GM18511 (cell line): ENCODE results near the gene CNTN5.

Experiments
- ATAC-seq: cut with Tn5 transposase; IDR thresholded peaks from one replicate; pipeline ENCODE4 v1.9.1; 2021; ENCODE audit warnings: mild to moderate bottlenecking, moderate library complexity; ENCODE audit not compliant: unreplicated experiment

CNTN5 gene

DNA sequence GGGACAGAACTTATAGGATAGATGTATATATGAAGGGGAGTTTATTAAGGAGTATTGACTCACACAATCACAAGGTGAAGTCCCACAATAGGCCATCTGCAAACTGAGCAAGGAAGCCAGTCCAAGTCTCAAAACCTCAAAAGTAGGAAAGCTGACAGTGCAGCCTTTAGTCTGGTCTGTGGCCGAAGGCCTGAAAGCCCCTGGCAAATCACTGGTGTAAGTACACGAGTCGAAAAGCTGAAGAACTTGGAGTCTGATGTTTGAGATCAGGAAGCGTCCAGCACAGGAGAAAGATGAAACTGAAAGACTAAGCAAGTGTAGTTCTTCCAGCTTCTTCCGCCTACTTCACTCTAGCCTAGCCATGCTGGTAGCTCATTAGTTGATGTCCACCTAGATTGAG is 866.7 kb downstream of the CNTN5 start:
- ATAC-seq, result no peak

DNA sequence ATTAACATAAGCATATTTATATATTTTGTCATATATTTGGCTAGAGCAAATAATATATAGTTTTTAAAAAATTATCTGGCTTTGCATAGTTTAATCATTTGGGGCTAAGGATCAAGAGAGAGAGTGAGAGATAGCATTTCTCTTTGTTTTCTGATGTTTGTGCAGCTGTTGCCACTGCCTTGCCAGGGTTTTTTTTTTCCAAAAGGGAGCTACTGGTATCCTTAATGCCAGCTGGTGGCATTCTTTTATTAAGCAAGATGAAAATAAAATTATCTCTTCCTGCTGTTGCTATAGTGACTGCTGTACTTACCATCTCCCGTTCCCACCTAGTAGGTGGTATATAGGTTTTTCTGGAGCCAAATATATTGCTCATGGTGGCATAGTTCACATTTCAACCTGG is 873.1 kb downstream of the CNTN5 start:
- no peak for ATAC-seq

DNA sequence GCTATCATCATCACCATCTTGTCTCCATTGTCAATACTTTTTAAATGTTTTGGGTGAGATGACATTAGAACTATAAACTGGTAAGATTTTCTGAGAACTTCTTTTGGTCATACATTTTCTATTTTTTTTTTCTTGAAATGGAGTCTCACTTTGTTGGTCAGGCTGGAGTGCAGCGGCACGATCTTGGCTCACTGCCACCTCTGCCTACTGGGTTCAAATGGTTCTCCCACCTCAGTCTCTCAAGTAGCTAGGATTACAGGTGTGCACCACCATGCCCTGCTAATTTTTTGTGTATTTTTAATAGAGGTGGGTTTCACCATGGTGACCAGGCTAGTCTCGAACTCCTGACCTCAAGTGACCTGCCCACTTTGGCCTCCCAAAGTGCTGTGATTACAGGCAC is 880.4 kb downstream of the CNTN5 start:
- ATAC-seq, result no peak

DNA sequence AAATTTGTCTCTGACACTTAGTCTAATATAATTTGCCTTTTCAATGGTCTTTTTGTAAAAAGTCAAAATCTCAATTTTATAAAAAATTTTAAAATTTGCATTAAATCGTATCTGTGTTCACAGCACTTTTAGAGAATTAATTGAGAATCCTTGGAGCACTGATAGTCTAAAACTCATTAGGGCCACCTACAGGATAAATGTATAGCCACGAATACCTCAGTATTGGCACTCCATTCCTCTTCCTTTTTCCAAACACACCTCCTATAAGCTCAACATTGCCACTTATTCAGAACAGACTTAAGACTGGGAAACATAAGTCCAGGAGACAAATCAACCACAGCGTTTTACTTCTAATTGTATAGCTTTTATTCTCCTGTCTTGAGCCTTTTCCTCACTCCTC is 890.4 kb downstream of the CNTN5 start:
- no peak for ATAC-seq

DNA sequence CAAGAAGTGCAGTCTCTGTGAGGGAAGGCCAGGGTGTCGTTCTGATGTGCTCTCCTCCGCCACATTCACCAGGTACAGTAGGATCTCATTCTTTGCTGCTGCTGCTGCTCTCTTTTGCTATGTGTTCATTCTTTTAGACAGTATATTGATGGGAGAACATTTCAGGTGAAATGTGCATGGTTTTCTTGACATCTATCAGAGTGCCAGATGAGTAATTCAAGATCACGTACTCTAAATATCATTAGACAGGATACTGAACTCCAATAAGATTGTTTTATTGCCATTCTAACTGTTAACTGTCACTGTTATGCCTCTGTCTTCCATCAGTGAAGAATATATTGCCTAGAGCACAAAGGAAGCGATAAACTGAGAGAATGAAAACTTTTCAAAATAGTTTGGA is 895.3 kb downstream of the CNTN5 start:
- no peak for ATAC-seq

DNA sequence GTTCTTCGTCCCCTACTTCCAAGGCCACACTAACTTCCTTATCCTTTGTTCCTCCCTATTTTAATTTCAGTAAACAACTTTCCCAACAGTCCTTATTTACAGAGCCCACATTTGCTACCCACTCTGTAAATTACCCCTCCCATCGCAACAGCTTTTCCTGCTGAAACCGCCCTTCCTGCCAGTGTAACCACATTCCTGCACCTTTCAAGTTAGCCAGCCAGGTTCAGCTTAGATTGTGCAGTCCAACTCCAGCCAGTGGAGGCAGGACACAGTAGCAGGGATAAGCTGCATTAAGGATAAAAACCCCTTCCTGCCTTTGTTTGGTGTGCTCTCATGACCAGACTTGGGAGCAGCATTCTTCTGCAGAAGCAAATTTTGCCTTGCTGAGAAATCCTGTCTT is 898.0 kb downstream of the CNTN5 start:
- no peak for ATAC-seq

DNA sequence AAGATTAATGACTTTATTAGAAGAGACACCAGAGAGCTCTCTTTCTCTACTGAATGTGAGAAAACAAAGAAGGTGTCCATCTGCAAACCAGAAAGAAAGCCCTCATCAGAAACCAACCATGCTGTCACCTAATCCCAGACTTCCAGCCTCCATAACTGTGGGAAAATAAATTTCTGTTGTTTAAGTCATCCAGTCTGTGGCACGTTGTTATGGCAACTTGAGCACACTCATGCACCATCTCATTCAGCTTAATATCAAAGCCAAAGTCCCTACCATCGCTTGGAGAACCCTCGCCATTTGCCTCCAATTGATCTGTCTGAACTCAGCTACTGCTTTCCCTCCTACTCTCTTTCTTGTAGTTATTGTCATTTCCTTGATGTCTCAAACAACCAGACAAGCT is 900.2 kb downstream of the CNTN5 start:
- no peak for ATAC-seq

DNA sequence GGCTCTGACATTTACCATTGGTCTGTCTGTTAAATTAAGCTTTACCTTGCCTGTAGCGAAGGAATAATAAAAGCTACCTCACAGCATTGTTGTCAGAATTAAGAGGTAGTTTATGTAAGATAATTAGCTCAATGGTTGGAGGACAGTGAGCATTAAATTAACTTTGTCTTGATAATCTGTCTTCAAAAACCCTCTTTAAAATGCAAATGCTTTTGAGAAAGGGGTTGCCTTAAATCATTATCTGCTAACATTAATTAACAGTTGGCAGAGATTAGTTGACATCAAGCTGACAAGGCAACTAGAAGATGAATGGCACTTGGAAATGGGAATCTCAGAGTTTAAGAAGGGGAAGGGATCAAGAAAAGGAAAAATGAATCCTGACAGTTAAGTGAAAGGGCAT is 905.2 kb downstream of the CNTN5 start:
- no peak for ATAC-seq

DNA sequence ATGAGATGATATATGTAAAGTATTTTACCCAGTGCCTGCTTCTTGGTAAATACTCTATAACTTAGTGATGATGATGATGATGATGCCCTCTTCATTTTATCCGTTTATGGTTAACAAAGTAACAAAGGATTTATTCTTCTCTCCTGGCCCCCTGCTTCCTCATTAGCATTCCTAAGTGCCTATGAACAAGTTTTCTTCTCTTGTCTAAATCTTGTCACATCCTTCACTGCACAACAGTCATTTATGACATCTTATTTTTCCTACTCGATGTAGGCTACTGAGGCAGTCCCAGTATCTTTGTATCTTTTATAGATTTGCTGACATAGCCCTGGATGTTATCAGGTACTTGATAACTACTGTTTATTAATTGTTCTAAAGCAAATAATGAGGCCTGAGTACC is 911.9 kb downstream of the CNTN5 start:
- no peak for ATAC-seq

DNA sequence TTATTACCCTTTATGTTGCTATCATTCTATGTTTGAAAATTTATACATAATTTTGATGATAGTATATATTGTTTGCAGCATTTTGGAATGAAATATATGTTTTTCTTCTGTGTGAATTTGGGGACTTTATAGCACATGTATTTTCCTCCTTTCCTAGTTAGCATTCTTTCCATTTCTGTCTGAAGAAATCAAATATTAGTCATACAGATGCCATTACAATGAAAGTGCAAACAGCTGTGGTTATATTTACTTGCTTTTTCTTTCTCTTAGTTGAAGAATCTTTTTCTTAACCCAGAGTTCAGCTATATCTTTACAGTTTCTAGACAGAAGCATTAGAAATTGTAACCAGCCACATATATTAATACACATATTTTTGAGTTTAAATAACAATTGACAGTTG is 913.3 kb downstream of the CNTN5 start:
- ATAC-seq, result no peak

DNA sequence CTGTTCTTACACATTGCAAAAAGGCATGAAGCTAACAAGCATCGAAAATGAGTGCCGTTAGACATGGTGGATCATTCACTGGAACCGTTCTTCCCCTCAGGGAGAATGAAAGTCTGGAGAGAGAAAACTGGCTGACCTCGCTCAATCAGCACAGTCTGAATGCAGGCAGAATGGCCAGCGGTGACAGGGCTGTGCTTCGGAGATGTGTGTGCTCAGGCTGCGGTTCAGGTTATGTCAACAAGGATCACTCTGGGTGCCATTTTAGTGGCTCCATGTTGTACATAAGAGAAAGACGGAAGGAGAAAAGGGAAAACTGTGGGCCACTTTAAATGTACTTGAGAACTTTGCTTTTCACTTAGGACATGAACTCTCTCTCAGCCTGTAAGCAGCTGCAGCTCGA is 916.6 kb downstream of the CNTN5 start:
- no peak for ATAC-seq

DNA sequence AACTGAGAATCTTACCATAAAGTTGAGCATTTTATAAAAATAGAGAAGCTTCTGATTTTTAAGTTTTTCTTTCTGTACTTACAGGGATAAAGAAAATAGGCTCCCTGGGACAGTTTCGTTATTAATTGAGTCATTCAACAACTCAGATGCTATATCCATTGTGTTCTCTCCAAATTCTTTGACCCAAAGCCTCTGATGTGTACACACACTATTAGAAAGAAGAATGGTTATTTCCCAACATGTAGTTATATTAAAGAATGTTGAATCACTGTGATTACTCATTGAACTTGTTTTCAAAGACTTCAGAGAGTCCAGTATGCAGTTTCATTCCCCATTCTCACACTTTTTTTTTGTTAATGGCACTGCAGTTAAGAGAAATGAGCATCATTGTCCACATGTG is 932.1 kb downstream of the CNTN5 start:
- ATAC-seq, result no peak

DNA sequence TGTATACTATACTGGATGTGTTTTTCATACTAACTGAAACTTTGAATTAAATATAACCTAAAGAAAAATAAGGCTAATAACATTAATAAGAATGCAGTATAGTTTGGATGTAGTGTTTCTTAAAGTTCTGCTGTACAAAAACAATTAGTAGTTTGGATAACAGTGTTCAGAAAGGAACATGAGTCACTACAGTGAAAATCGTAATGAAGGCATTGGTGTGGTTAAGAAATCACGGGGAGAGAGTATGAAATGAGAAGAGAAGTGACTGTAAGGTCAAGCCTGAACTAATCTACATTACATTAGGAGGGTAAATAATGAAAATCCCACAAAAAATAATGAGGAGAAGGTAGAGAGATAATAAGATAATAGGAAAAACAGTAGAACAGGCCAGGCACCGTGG is 939.8 kb downstream of the CNTN5 start:
- no peak for ATAC-seq

DNA sequence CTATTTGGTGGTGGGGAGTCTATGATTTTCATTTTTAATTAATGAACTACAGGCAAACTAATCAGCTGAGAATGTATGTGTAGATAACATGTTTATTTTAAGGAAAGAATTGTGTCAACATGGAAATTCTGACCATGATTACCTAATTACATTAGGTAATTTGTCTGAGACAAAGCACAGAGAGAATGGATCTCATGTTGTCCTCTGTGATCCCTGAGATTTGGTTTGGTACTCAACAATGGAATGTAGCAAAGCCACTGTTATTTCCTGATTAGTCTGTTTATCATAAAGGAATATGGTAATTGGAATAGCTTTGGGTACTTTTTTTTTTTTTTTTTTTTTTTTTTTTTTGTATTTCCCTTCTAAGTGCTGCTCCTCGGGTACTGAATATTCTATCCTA is 947.6 kb downstream of the CNTN5 start:
- no peak for ATAC-seq

DNA sequence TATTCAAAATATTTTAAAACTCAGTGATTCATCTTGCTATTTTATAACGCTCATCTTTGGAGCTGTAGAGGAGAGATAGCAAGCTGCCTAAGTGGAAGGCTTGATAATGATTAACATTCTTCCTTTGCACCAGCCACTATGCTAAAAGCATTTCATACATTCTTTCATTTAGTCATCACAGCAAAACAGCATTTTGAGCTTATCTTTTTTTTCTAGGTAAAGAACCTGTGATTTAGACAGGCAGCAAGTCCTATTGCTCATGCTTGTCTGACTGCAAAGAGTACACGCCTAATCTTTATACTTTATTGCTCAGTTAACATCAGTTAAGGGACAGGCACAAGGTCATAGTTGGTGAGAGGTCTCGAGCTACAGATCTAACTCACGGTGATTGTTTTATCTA is 953.2 kb downstream of the CNTN5 start:
- ATAC-seq, result no peak

DNA sequence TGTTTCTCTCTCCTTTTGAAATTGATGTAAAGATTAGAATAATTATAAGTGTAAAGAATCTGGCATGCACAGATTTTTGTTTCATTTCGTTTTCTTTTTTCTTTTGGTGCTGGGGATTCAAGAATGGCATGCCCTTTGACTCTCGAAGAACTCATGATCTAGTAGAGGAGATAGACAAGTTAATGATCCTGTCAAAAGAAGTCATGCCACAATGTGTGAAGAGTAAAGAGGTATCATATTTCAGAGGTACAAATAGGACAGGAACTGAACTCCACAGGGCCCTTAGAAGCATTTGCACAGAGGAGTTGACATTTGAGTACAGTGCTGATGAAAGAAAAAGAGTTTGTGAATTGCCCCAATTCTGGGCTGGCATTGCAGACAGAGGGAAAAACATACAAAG is 958.3 kb downstream of the CNTN5 start:
- no peak for ATAC-seq

DNA sequence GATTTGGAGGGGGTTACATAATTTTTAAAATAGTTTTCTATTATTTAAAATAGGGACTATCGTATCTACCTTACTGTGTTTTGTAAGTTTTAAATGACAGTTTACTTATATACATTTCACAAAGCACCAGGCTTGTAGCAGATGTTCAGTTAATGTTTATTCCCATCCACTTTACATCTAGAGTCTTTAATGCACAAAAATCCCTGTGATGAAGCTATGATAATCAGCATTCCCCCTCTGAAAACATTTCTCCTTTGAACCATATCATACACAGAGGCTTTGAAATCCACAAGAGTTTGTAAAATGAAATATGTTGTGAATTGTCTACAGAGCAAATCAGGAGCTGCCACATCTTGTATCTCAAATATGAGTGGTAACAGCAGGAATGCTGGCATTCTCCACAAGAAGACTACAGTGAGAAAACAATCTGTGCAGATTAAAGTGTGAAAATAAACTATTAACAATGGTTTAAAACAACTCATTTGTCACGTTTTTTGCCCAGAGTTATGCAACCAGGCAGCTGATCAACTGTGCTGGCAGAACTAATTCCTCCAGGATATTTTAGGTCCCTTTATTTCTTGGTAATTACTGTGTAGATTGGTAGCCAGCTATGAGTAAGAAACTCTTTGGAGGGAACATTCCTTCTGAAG is 967.2 kb downstream of the CNTN5 start:
- ATAC-seq, result no peak

DNA sequence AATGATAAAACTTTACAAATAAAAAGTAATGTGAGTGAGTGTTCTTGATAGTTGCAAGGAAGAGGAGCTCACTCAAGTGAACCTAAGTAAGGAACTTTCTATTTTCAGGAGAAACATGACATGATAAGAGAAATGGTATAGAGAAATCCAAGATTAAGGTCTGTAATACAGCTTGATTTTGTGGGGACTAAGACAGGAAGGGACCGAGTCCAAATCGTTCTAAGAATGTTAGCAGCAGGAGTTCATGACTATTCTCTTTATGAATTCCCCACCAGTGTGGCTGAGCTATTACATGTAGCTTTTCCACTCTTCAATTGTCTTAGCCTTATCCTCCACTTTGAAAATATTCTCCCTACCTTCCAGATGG is 967.7 kb downstream of the CNTN5 start:
- ATAC-seq, result no peak

DNA sequence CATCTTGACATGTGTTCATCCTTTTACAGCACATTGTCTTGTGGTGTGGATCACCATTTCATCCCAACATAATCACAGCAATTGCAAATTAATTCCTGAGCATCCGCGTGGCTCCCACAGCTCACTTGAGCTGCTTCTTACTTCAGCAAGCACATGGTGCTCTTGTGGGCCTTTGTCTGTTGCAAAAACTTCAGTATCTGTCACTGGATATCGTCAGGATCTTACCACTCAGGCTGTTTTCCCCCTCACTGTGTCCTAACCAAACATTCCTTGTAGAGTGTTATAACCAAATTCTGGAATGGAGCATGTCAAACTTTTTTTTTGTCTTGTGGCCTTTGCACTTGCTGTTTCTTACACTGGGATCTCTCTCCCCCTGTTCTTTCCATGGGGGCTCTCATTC is 983.2 kb downstream of the CNTN5 start:
- no peak for ATAC-seq

DNA sequence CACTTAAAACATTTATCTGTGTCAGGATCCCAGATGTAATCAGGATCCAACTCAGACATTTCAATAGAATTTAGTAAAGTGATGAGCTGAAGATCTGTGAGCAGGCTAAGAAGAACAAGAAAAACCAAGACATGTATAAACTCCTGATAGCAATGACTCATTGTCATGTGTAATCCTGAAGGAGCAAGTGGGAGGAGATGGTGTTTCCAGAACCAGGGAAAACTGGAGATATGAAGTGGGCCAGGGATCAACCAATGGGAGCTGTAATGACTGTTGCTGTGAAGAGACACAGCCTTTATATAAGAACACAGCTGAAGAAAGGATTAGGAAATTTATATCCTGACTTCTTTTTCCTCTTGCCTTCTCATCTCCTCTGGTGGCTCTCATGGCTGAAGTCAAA is 983.8 kb downstream of the CNTN5 start:
- no peak for ATAC-seq

DNA sequence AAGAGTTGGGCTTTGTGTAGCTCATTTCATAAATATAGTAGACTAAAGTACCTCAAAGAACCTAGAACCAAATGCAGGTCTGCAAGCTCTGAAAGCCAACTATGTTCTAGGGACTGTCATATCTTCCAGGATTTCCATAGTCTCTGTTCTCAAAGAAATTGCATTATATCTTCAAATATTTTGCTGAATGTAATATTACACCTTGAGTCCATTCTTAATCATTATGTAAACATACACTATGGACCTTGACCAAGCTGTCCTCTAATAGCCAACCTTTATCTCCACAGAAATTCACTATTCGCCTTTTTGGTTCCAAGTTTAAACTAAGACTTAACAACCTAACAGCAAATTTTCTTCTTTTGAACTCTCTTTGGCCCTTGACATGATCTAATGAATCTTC is 987.7 kb downstream of the CNTN5 start:
- no peak for ATAC-seq

DNA sequence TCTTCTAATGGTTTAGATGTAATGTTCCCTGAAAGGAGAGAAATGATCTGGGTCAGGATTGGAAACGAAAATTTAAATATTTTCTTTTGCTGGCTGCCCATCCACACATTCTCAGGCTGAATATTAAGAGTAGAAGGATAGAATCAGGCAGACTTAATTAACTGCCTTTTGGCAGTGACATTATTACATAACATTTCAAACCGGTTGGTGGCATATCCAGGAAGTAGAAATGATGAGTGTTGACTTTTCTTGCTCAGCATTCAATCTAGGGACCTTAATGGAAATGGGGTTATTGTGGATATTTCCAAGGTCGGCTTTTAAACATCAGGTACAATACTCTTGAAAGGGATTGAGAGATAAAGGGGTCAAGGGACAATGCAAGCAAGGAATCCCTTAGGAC is 989.0 kb downstream of the CNTN5 start:
- no peak for ATAC-seq

DNA sequence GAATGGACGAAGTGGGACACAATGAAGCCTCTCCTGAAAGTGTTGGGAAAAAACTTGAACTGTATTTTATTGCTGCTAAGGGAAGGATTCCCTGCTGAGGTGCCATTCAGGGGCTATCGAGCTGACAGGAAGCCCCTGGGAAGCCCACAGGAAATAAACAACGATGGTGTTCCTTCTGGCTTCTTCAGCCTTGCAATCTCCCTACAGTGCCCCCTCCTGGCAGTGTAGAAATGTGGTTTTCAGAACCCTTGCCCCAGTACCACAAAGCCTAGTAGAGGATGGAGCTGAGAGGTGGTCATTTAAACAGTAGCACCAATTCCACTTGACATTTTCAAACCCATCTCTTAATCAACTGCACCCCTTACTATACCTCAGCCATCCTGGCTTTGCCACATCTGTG is 989.6 kb downstream of the CNTN5 start:
- no peak for ATAC-seq

DNA sequence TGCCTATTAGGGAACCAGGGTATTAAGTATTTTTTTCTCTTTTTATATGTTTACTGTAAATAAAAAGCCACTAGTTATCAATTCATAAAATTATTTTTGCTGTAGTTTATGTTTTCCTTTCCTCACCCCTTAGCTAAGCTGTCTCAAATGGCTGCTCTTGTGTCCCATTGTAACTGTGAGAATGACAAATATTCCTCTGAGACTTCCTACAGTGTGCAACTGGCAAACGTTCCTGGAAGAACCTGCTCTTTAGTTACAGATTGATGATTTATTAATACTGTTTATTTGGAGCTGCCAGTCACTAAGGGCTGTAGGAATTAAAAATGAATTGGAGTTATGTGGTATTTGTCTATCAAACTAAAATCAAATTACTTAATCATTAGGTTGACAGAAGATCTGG is 990.9 kb downstream of the CNTN5 start:
- no peak for ATAC-seq
